ENCODE data around the gene PDHB. TPM values are rescaled to one million over a fixed set of nuclear protein-coding genes. Genes with fewer than 3 reads are reported as not detected.

Gene PDHB
- 10 to 100 TPM; 47.8 to 65.6 TPM for total RNA-seq
- polyA plus RNA-seq = 10 to 100 TPM; 55.6 to 92.1 TPM

DNA sequence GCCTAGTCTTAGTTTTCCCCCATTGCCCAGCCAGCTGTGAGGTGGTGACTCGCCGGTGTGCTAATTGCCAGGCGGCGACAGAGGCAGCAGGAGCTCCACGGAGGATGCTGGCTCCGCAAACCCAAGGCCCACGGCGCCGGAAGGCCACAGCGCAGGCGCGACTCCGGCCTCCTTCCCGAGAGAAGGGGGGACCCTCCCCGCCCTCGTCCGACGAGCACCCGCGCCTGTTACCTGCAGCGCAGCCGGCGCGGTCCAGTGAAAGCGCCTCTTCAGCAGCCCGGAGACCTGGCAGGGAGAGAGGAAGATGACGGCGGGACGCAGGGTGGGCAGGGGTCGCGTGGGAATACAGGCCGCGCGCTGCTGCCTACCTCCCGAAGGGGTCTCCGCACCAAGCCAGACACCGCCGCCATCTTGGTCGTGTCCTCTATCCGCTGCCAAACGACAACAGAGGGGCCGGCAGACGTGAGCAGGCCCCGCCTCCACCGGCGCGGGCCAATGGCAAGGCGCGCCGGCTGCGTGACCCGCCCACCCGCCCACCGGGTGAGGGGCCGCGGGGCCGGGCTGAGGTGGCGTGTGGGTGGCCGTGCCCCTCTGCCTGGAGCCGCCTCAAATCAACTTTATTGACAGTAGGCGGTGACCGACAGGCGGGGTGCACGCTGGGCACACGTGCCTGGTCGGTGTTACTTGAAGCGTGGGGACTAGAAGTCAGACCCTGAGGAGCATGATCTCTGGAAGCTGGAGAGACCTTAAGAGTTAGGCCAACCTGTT, at the start of gene PDHB:
PDHB (minus strand) TSS at position 433 of the 768 bp plus-strand sequence; CDS start at position 410, 23 bp downstream.
- WGBS = under 1% methylated on average over 67 of the region's 67 CpGs
- H3K4me3 ChIP-seq (ENCODE audit: low read depth in 1 of 3, low read length in 3 of 3) = peak within 1 kb of the TSS; percentile 89 to 95 (median 91)
- peak within 1 kb of the TSS; percentile 72 to 89 for H3K9ac ChIP-seq (ENCODE audit: low read depth in 1 of 2, low read length in 2 of 2)
- H3K36me3 ChIP-seq (ENCODE audit: control insufficient read depth in 4 of 4, insufficient read depth in 3 of 4, low read depth in 1 of 4, low read length in 3 of 4) = peaks cover 5 to 31% (median 21%) of the 10 kb centered on the region in 4 donors
- peak; percentile 89 for DNase-seq (ENCODE audit: low spot score)
- TF ChIP-seq RXRA (IDR thresholded peaks at IDR 0.05) (peak; percentile 57 to 87), FOXA1 (IDR thresholded peaks at IDR 0.05) (peak; percentile 40), HNF4A (conservative IDR thresholded peaks at IDR 0.05) (peak in 1 of 2 donors; percentile 33), NR2F2 (IDR thresholded peaks at IDR 0.05) (no peak), EGR1 (IDR thresholded peaks at IDR 0.05; ENCODE audit: low read depth in 2 of 2) (peak in 1 of 2 donors; percentile 24), RAD21 (IDR thresholded peaks at IDR 0.05) (peak; percentile 42 to 47), SP1 (IDR thresholded peaks at IDR 0.05) (peak; percentile 36), YY1 (IDR thresholded peaks at IDR 0.05) (peak; percentile 98), FOXA2 (IDR thresholded peaks at IDR 0.05) (peak; percentile 49)
- TF ChIP-seq, protein P1, sequence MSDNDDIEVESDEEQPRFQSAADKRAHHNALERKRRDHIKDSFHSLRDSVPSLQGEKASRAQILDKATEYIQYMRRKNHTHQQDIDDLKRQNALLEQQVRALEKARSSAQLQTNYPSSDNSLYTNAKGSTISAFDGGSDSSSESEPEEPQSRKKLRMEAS (IDR thresholded peaks at IDR 0.05) = peak; percentile 24
- TF ChIP-seq, protein P2, sequence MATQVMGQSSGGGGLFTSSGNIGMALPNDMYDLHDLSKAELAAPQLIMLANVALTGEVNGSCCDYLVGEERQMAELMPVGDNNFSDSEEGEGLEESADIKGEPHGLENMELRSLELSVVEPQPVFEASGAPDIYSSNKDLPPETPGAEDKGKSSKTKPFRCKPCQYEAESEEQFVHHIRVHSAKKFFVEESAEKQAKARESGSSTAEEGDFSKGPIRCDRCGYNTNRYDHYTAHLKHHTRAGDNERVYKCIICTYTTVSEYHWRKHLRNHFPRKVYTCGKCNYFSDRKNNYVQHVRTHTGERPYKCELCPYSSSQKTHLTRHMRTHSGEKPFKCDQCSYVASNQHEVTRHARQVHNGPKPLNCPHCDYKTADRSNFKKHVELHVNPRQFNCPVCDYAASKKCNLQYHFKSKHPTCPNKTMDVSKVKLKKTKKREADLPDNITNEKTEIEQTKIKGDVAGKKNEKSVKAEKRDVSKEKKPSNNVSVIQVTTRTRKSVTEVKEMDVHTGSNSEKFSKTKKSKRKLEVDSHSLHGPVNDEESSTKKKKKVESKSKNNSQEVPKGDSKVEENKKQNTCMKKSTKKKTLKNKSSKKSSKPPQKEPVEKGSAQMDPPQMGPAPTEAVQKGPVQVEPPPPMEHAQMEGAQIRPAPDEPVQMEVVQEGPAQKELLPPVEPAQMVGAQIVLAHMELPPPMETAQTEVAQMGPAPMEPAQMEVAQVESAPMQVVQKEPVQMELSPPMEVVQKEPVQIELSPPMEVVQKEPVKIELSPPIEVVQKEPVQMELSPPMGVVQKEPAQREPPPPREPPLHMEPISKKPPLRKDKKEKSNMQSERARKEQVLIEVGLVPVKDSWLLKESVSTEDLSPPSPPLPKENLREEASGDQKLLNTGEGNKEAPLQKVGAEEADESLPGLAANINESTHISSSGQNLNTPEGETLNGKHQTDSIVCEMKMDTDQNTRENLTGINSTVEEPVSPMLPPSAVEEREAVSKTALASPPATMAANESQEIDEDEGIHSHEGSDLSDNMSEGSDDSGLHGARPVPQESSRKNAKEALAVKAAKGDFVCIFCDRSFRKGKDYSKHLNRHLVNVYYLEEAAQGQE (IDR thresholded peaks at IDR 0.05) = no peak
- TF ChIP-seq, protein P3, sequence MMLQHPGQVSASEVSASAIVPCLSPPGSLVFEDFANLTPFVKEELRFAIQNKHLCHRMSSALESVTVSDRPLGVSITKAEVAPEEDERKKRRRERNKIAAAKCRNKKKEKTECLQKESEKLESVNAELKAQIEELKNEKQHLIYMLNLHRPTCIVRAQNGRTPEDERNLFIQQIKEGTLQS (IDR thresholded peaks at IDR 0.05) = no peak
- H3K27me3 ChIP-seq (ENCODE audit: control insufficient read depth in 4 of 4, insufficient read depth in 4 of 4, low read length in 3 of 4) = no peaks in the 10 kb centered on the region
- H3K27ac ChIP-seq (ENCODE audit: low read depth in 1 of 2, low read length in 2 of 2) = peak within 1 kb of the TSS; percentile 97 to 99
- H3K9me3 ChIP-seq (ENCODE audit: control insufficient read depth in 4 of 4, low read length in 3 of 4) = no peaks in the 10 kb centered on the region
- H3K4me1 ChIP-seq (ENCODE audit: control insufficient read depth in 4 of 4, insufficient read depth in 4 of 4, low read length in 3 of 4) = peaks cover 4 to 15% (median 11%) of the 10 kb centered on the region in 4 donors

DNA sequence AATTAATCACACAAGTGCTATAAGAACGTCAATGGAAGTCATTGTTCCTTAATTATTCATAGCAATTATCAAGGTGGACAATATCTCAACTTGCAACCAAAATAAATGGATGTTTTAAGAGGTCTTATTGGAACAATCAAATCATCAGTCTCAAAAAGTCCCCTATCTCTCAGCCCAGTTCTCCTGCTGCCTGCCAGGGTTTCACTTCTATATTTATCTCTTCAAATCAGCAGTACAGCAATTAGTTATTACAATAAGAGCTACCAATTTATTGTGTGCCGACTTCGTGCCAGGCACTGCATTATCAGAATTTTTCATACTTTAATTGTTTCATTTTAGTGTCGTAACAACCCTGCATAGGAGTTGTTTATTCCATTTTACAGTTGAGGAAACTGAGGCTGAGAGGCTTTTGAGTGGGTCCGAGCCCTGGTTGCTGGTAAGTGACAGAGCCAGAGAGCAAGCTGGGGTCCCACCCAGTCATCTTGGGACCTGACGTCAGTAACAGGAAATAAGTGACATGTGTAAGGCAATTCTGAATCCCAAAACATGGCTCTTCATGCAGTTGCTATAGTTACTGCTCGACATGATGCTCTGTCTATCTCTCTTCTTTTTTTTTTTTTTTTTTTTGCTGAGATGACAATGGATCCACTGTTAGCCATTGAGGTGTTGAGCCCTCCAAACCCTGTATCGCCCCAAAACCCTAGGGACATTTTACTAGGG, 49.4 kb upstream of the PDHB start:
- H3K27ac ChIP-seq (ENCODE audit: low read depth in 1 of 2, low read length in 2 of 2) = no peak overlapping the region
- no peaks in the 10 kb centered on the region for H3K36me3 ChIP-seq (ENCODE audit: control insufficient read depth in 4 of 4, insufficient read depth in 3 of 4, low read depth in 1 of 4, low read length in 3 of 4)
- no peak for DNase-seq (ENCODE audit: low spot score)
- no peak overlapping the region for H3K9ac ChIP-seq (ENCODE audit: low read depth in 1 of 2, low read length in 2 of 2)
- H3K27me3 ChIP-seq (ENCODE audit: control insufficient read depth in 4 of 4, insufficient read depth in 4 of 4, low read length in 3 of 4) = no peaks in the 10 kb centered on the region
- H3K9me3 ChIP-seq (ENCODE audit: control insufficient read depth in 4 of 4, low read length in 3 of 4) = no peaks in the 10 kb centered on the region
- 81% methylated on average over 8 of the region's 8 CpGs for WGBS
- TF ChIP-seq RAD21 (IDR thresholded peaks at IDR 0.05) = no peak
- no peak for TF ChIP-seq JUND (IDR thresholded peaks at IDR 0.05)
- TF ChIP-seq EGR1 (IDR thresholded peaks at IDR 0.05; ENCODE audit: low read depth in 2 of 2) = no peak
- no peak for TF ChIP-seq RXRA (IDR thresholded peaks at IDR 0.05)
- no peak for TF ChIP-seq TAF1 (conservative IDR thresholded peaks at IDR 0.05)
- TF ChIP-seq, protein P3 (IDR thresholded peaks at IDR 0.05) = no peak
- H3K4me3 ChIP-seq (ENCODE audit: low read depth in 1 of 3, low read length in 3 of 3) = no peak overlapping the region
- peaks cover 8 to 17% (median 14%) of the 10 kb centered on the region in 4 donors for H3K4me1 ChIP-seq (ENCODE audit: control insufficient read depth in 4 of 4, insufficient read depth in 4 of 4, low read length in 3 of 4)

Data from liver (tissue), 9 donors.